ENCODE results near the gene UGT3A2. TPM values are rescaled to one million over a fixed set of nuclear protein-coding genes. Genes with fewer than 3 reads are reported as not detected.

UGT3A2 gene
- total and polyA plus RNA-seq, 2 experiments from 2014 or later, result 17.2 to 27.0 TPM

- H3K36me3 ChIP-seq (ENCODE audit: insufficient read depth), result no peaks in the 10 kb centered on the region
- no peaks in the 10 kb centered on the region for H3K4me1 Mint-ChIP-seq
- H3K9me2 ChIP-seq (ENCODE audit: insufficient read depth), result no peaks in the 10 kb centered on the region
- H2AFZ ChIP-seq, result no peak overlapping the region
- DNase-seq (ENCODE audit: low spot score), result no peak
- peaks cover 28% of the 10 kb centered on the region for H3K9me3 Mint-ChIP-seq
- H4K20me1 ChIP-seq (replicated peaks; ENCODE audit: insufficient read depth), result no peaks in the 10 kb centered on the region
- H3K27ac Mint-ChIP-seq, result no peak overlapping the region
- no peaks in the 10 kb centered on the region for H3K27me3 ChIP-seq (ENCODE audit: insufficient read depth)
- peaks cover 4% of the 10 kb centered on the region for H3K27me3 Mint-ChIP-seq (ENCODE audit: insufficient read depth, low read depth, poor library complexity)
- no peak for TF ChIP-seq STAT1 (IDR thresholded peaks at IDR 0.05; ENCODE audit: unreplicated experiment)
- no peak for TF ChIP-seq EZH2 (IDR thresholded peaks at IDR 0.05; ENCODE audit: low read depth, unreplicated experiment)
- no peak for TF ChIP-seq POLR2AphosphoS5 (IDR thresholded peaks at IDR 0.05; ENCODE audit: low read depth)
- TF ChIP-seq ETS1 (IDR thresholded peaks at IDR 0.05), result no peak
- TF ChIP-seq ZNF462 (CRISPR knock-in tag; IDR thresholded peaks at IDR 0.05), result no peak
- TF ChIP-seq EZH2phosphoT487 (IDR thresholded peaks at IDR 0.05; ENCODE audit: unreplicated experiment), result no peak
- TF ChIP-seq CREB1 (CRISPR knock-in tag; IDR thresholded peaks at IDR 0.05; ENCODE audit: low read depth), result no peak
- TF ChIP-seq CTCF (conservative IDR thresholded peaks at IDR 0.05; ENCODE audit: low read depth in 2 of 2), result no peak
- TF ChIP-seq NANOG (IDR thresholded peaks at IDR 0.05; ENCODE audit: borderline replicate concordance), result no peak
- TF ChIP-seq JUNB (IDR thresholded peaks at IDR 0.05; ENCODE audit: unreplicated experiment), result no peak
- no peak for TF ChIP-seq ZNF331 (CRISPR knock-in tag; IDR thresholded peaks at IDR 0.05; ENCODE audit: low read depth)
- TF ChIP-seq REST (IDR thresholded peaks at IDR 0.05; ENCODE audit: unreplicated experiment), result no peak
- H3K79me2 ChIP-seq (replicated peaks; ENCODE audit: insufficient read depth), result no peaks in the 10 kb centered on the region
- ATAC-seq, result no peak
- H3K36me3 Mint-ChIP-seq (ENCODE audit: low read depth), result peaks cover 5% of the 10 kb centered on the region; the same call in 2 of the 3 replicates
- H3K4me1 ChIP-seq (ENCODE audit: insufficient read depth), result no peaks in the 10 kb centered on the region
- no peak overlapping the region for H3K27ac ChIP-seq (ENCODE audit: low read depth)
- H3K4me3 ChIP-seq, result no peak overlapping the region
- no peak overlapping the region for H3K4me2 ChIP-seq
- H3F3A ChIP-seq (replicated peaks; ENCODE audit: low read depth), result no peaks in the 10 kb centered on the region
- H3K4me3 Mint-ChIP-seq, result no peak overlapping the region
These were observed 36.8 kb downstream of the UGT3A2 start for GRCh38 chr5:36029914-36030313.
